IMR-90 (cell line): ENCODE measurements around the gene FBN1. TPM values are rescaled to one million over a fixed set of nuclear protein-coding genes. Genes with fewer than 3 reads are reported as not detected.

Source experiments
- ATAC-seq: fragments of 200-7000 bp; cut with Tn5 transposase; 2 replicates; pipeline ENCODE4 v1.9.1; 2020; ENCODE audit warnings: low read depth, mild to moderate bottlenecking, moderate library complexity
- BruUV-seq: library from RNA; stranded (reverse); fragments of 400-500 nt; replicated peaks from 2 replicates; lab custom pipeline; 2021; lab: Mats Ljungman, UMichigan
- CTCF ChIA-PET: fragments of 300-600 bp; formaldehyde crosslinking; extraction: SDS; loops from one replicate; lab custom pipeline; 2021; ENCODE audit warnings: antibody characterized with exemption; lab: Yijun Ruan, JAX
- POLR2A ChIA-PET: fragments of 300-600 bp; sonication (Branson Sonifier 250); formaldehyde crosslinking; loops from one replicate; lab custom pipeline; 2022; ENCODE audit warnings: antibody characterized with exemption; ENCODE audit not compliant: unreplicated experiment; lab: Charles Lee
- DNase-seq: peaks from one replicate; pipeline ENCODE4 v3.0.0; 2013
- H2AFZ ChIP-seq: replicated peaks from 2 replicates; pipeline ENCODE3; 2013; ENCODE audit warnings: low read length, mild to moderate bottlenecking; ENCODE audit not compliant: poor library complexity
- H2AK5ac ChIP-seq: 2 replicates; pipeline ENCODE4 v1.6.1; 2013; ENCODE audit warnings: low read depth, low read length, inconsistent platforms
- H2AK9ac ChIP-seq: replicated peaks from 2 replicates; pipeline ENCODE3; 2013; ENCODE audit warnings: mild to moderate bottlenecking, low read depth, low read length, moderate library complexity; ENCODE audit not compliant: poor library complexity
- H2BK120ac ChIP-seq: 2 replicates; pipeline ENCODE4 v1.6.1; 2013; ENCODE audit warnings: low read depth, low read length, inconsistent platforms
- H2BK15ac ChIP-seq: 3 replicates; pipeline ENCODE4 v1.6.1; 2013; ENCODE audit warnings: low read depth, low read length, inconsistent platforms
- H2BK20ac ChIP-seq: 2 replicates; pipeline ENCODE4 v1.6.1; 2013; ENCODE audit warnings: low read depth, mild to moderate bottlenecking, inconsistent platforms, low read length, moderate library complexity
- H2BK5ac ChIP-seq: 2 replicates; pipeline ENCODE4 v1.6.1; 2013; ENCODE audit warnings: mild to moderate bottlenecking, low read depth, low read length, inconsistent platforms; ENCODE audit not compliant: poor library complexity, severe bottlenecking
- H3K14ac ChIP-seq: replicated peaks from 2 replicates; pipeline ENCODE4 v1.6.1; 2013; ENCODE audit warnings: low read depth, low read length, inconsistent platforms
- H3K18ac ChIP-seq: 2 replicates; pipeline ENCODE4 v1.6.1; 2013; ENCODE audit warnings: low read depth, low read length, control low read depth
- H3K23ac ChIP-seq: 2 replicates; pipeline ENCODE4 v1.6.1; 2013; ENCODE audit warnings: low read depth, low read length, inconsistent platforms
- H3K27ac ChIP-seq: 2 replicates; pipeline ENCODE4 v1.5.1; 2013; ENCODE audit warnings: mild to moderate bottlenecking, control low read depth, low read length; ENCODE audit not compliant: insufficient read depth
- H3K27me3 ChIP-seq: 2 replicates; pipeline ENCODE4 v1.6.1; 2013; ENCODE audit warnings: low read length; ENCODE audit not compliant: control insufficient read depth, insufficient read depth
- H3K36me3 ChIP-seq: 2 replicates; pipeline ENCODE4 v1.6.1; 2013; ENCODE audit warnings: low read length, mixed read lengths; ENCODE audit not compliant: control insufficient read depth, insufficient read depth
- H3K4ac ChIP-seq: 2 replicates; pipeline ENCODE4 v1.6.1; 2013; ENCODE audit warnings: low read depth, low read length, inconsistent platforms
- H3K4me1 ChIP-seq: 2 replicates; pipeline ENCODE4 v1.6.1; 2013; ENCODE audit warnings: low read length, mixed read lengths; ENCODE audit not compliant: control insufficient read depth, insufficient read depth
- H3K4me2 ChIP-seq: 2 replicates; pipeline ENCODE4 v1.6.1; 2013; ENCODE audit warnings: low read depth, mild to moderate bottlenecking, control low read depth, low read length, moderate library complexity
- H3K4me3 ChIP-seq: 2 replicates; pipeline ENCODE4 v1.5.1; 2013; ENCODE audit warnings: low read depth, mild to moderate bottlenecking, control low read depth, low read length, moderate library complexity; ENCODE audit not compliant: insufficient read depth
- H3K56ac ChIP-seq: 2 replicates; pipeline ENCODE4 v1.6.1; 2013; ENCODE audit warnings: low read length, inconsistent platforms; ENCODE audit not compliant: insufficient read depth; ENCODE audit errors: extremely low read depth
- H3K79me1 ChIP-seq, 2 experiments: 2 replicates each; pipeline ENCODE4 v1.6.1; 2013; ENCODE audit warnings: low read length in 2 of 2, inconsistent platforms in 1 of 2, low read depth in 1 of 2
- H3K9ac ChIP-seq: 2 replicates; pipeline ENCODE4 v1.6.1; 2013; ENCODE audit warnings: low read depth, low read length, control low read depth
- H3K9me1 ChIP-seq: 2 replicates; pipeline ENCODE4 v1.6.1; 2013; ENCODE audit warnings: low read length, inconsistent platforms; ENCODE audit not compliant: insufficient read depth
- H3K9me3 ChIP-seq: 2 replicates; pipeline ENCODE4 v1.6.1; 2013; ENCODE audit warnings: low read length; ENCODE audit not compliant: control insufficient read depth, insufficient read depth
- H4K20me1 ChIP-seq: 2 replicates; pipeline ENCODE4 v1.6.1; 2013; ENCODE audit warnings: low read length, inconsistent platforms; ENCODE audit not compliant: insufficient read depth
- H4K5ac ChIP-seq: 2 replicates; pipeline ENCODE4 v1.6.1; 2013; ENCODE audit warnings: mild to moderate bottlenecking, low read depth, low read length, control low read depth
- H4K8ac ChIP-seq, 2 experiments: 2 replicates each; pipeline ENCODE4 v1.6.1; 2013; ENCODE audit warnings: low read depth in 2 of 2, low read length in 2 of 2, control low read depth in 1 of 2, inconsistent platforms in 1 of 2
- H4K91ac ChIP-seq: 2 replicates; pipeline ENCODE4 v1.6.1; 2013; ENCODE audit warnings: low read depth, low read length, inconsistent platforms; ENCODE audit not compliant: insufficient read depth
- BHLHE40 ChIP-seq: fragments of 150-350 bp; IDR thresholded peaks from 2 replicates; pipeline ENCODE4 v1.6.1; 2016; ENCODE audit warnings: mild to moderate bottlenecking, low read depth, low read length
- CHD1 ChIP-seq: IDR thresholded peaks from 2 replicates; pipeline ENCODE4 v1.6.1; 2012; ENCODE audit warnings: low read depth, low read length, improper control_type of control experiment
- CTCF ChIP-seq: conservative IDR thresholded peaks from 2 replicates; pipeline ENCODE4 v1.5.1; 2012; ENCODE audit warnings: mild to moderate bottlenecking, low read depth, low read length, improper control_type of control experiment
- ELK1 ChIP-seq: fragments of 150-350 bp; IDR thresholded peaks from 2 replicates; pipeline ENCODE4 v1.6.1; 2016; ENCODE audit warnings: low read depth, mild to moderate bottlenecking, low read length, moderate library complexity, borderline replicate concordance
- FOS ChIP-seq: fragments of 150-350 bp; IDR thresholded peaks from 2 replicates; pipeline ENCODE4 v1.6.1; 2016; ENCODE audit warnings: low read depth, low read length
- MAFK ChIP-seq: IDR thresholded peaks from 2 replicates; pipeline ENCODE4 v1.6.1; 2012; ENCODE audit warnings: low read depth, low read length, improper control_type of control experiment
- MAZ ChIP-seq: IDR thresholded peaks from 2 replicates; pipeline ENCODE4 v1.6.1; 2012; ENCODE audit warnings: low read depth, mild to moderate bottlenecking, low read length, improper control_type of control experiment, moderate library complexity, borderline replicate concordance
- MXI1 ChIP-seq: IDR thresholded peaks from 2 replicates; pipeline ENCODE4 v1.6.1; 2012; ENCODE audit warnings: low read depth, mild to moderate bottlenecking, low read length, moderate library complexity, borderline replicate concordance
- NFE2L2 ChIP-seq: fragments of 150-350 bp; IDR thresholded peaks from 2 replicates; pipeline ENCODE4 v1.6.1; 2016; ENCODE audit warnings: low read depth, mild to moderate bottlenecking, low read length
- POLR2A ChIP-seq: IDR thresholded peaks from 2 replicates; pipeline ENCODE4 v1.6.1; 2012; ENCODE audit warnings: mild to moderate bottlenecking, low read depth, low read length
- RAD21 ChIP-seq: IDR thresholded peaks from 2 replicates; pipeline ENCODE4 v1.6.1; 2012; ENCODE audit warnings: low read length, improper control_type of control experiment
- RCOR1 ChIP-seq: IDR thresholded peaks from 2 replicates; pipeline ENCODE4 v1.6.1; 2012; ENCODE audit warnings: mild to moderate bottlenecking, low read length, improper control_type of control experiment; ENCODE audit not compliant: insufficient replicate concordance
- RFX5 ChIP-seq: IDR thresholded peaks from 2 replicates; pipeline ENCODE4 v1.8.0; 2012; ENCODE audit warnings: low read depth, mild to moderate bottlenecking, low read length, moderate library complexity
- SMC3 ChIP-seq: fragments of 150-350 bp; IDR thresholded peaks from 2 replicates; pipeline ENCODE4 v1.6.1; 2016; ENCODE audit warnings: low read depth, mild to moderate bottlenecking, antibody characterized with exemption, low read length, moderate library complexity
- USF2 ChIP-seq: fragments of 150-350 bp; IDR thresholded peaks from 2 replicates; pipeline ENCODE4 v1.6.1; 2017; ENCODE audit warnings: mild to moderate bottlenecking, antibody characterized with exemption, low read length, low read depth
- WGBS, 2 experiments: methylation state at CpG; one replicate each; pipeline versions ENCODE4 v1.1.5 to v1.1.7; 2013; ENCODE audit warnings: missing lambda C conversion rate in 2 of 2; ENCODE audit not compliant: insufficient read length in 1 of 2; ENCODE audit errors: extremely low coverage in 2 of 2; 5-methylcytosine and 5-hydroxymethylcytosine counted together
- dilution Hi-C: fragments of 300-500 bp; cut with HindIII; formaldehyde crosslinking; loops from one replicate; pipeline ENCODE4 v1.14.3; 2018; ENCODE audit warnings: low sequenced_read_pairs; ENCODE audit not compliant: unreplicated experiment
- in situ Hi-C: fragments of 300-500 bp; cut with MboI; formaldehyde crosslinking; loops from 3 replicates; pipeline ENCODE4 v1.14.3; 2019; ENCODE audit warnings: low sequenced_read_pairs, inconsistent platforms, mixed read lengths
- intact Hi-C: fragments of 100-400 bp; cut with micrococcal nuclease; formaldehyde crosslinking; loops from 2 replicates; pipeline ENCODE4 v1.10.0; 2022
- polyA plus RNA-seq, 3 experiments: library from polyadenylated mRNA; depleted of rRNA; stranded (reverse); fragments of >200 nt; gene quantifications; 2 replicates each; pipeline ENCODE4 v1.2.3, GENCODE V29; 2012; ENCODE audit warnings: low replicate concordance in 1 of 3
- total RNA-seq: library from RNA; depleted of rRNA; stranded (reverse); fragments of >200 nt; gene quantifications from 2 replicates; pipeline ENCODE4 v1.2.3, GENCODE V29; 2012

The FBN1 gene
- total and polyA plus RNA-seq, 2 of the 4 experiments (the other 2 are of a cell fraction): 134 to 283 TPM

- Histone ChIP-seq H2BK120ac (no peak overlapping the region), H3K23ac (no peak overlapping the region), H3K18ac (no peak overlapping the region), H3K36me3 (peaks cover 7% of the 10 kb centered on the region), H3K9ac (no peak overlapping the region), H2AK5ac (no peak overlapping the region), H2AK9ac (no peak overlapping the region), H4K8ac (no peak overlapping the region), H3K4me1 (peaks cover 10% of the 10 kb centered on the region), H3K9me1 (peaks cover 3% of the 10 kb centered on the region), H3K79me1 (peaks cover 23 to 41% of the 10 kb centered on the region in 2 experiments), H3K27ac (no peak overlapping the region), H4K5ac (no peak overlapping the region), H2BK5ac (no peak overlapping the region), H3K14ac (no peak overlapping the region), H2BK20ac (no peak overlapping the region), H3K27me3 (no peaks in the 10 kb centered on the region), H2BK15ac (no peak overlapping the region), H3K9me3 (no peaks in the 10 kb centered on the region), H4K91ac (no peak overlapping the region), H3K56ac (no peak overlapping the region), H3K4me2 (no peak overlapping the region), H4K20me1 (peaks cover 8% of the 10 kb centered on the region; the same call in 1 of the 2 replicates), H2AFZ (no peak overlapping the region), H3K4ac (no peak overlapping the region), H3K4me3 (no peak overlapping the region)
- ChIA-PET CTCF (no interaction called here), POLR2A (no interaction called here)
- no TSS peak for BruUV-seq
- no CpG with 5 or more reads among the region's 3 CpGs for WGBS, 2 experiments
- DNase-seq (no peak), ATAC-seq (no peak)
- in situ Hi-C loops: no loop called here
- dilution Hi-C loops: no loop called here
- TF ChIP-seq MAZ (no peak), FOS (no peak), SMC3 (no peak), ELK1 (no peak), NFE2L2 (no peak), RCOR1 (no peak), RFX5 (no peak), CHD1 (no peak), USF2 (no peak), POLR2A (no peak), BHLHE40 (no peak), MAFK (no peak), MXI1 (no peak), RAD21 (no peak), CTCF (no peak)
- intact Hi-C loops: no loop called here
Measured at GRCh38 chr15:48569591-48570302, 75.8 kb downstream of the FBN1 start.
